ENCODE results near the gene PALS1. TPM values are rescaled to one million over a fixed set of nuclear protein-coding genes. Genes with fewer than 3 reads are reported as not detected.

PALS1 gene
- total and polyA plus RNA-seq, 12 donors: 2.2 to 23.0 (median 15.0) TPM

GRCh38 chr14:67240978-67241410, 241 bp upstream of the PALS1 start:
- Histone ChIP-seq H3K27ac (peak overlapping the region; percentile 87 to 100 (median 100)), H3K36me3 (replicated peaks in 1 of 2) (no peaks in the 10 kb centered on the region), H3K4me1 (replicated peaks in 1 of 2) (peaks cover 0 to 21% of the 10 kb centered on the region in 2 donors), H3K27me3 (no peaks in the 10 kb centered on the region), H3K4me3 (peak overlapping the region in 3 of 4 donors; percentile 16 to 96 (median 89)), H3K9me3 (replicated peaks in 1 of 3) (no peaks in the 10 kb centered on the region)
- peak; percentile 32 to 88 for TF ChIP-seq POLR2A (IDR thresholded peaks at IDR 0.05)
- no peak for TF ChIP-seq CTCF (IDR thresholded peaks at IDR 0.05)
- intact Hi-C loops (cut with DNase I): no loop called here
- WGBS, 4 donors: 0 to 1% (median 0%) methylated on average over 7 to 54 of the region's 54 CpGs
- DNase-seq: peak; percentile 96 to 98 (median 97)

- no peak for TF ChIP-seq POLR2A (IDR thresholded peaks at IDR 0.05)
- no peak for TF ChIP-seq CTCF (IDR thresholded peaks at IDR 0.05)
- 13 to 14% (median 14%) methylated on average over 4 of the region's 4 CpGs for WGBS, 4 donors
- Histone ChIP-seq H3K9me3 (replicated peaks in 1 of 3) (no peaks in the 10 kb centered on the region), H3K27me3 (no peaks in the 10 kb centered on the region), H3K36me3 (replicated peaks in 1 of 2) (no peaks in the 10 kb centered on the region), H3K27ac (peak overlapping the region; percentile 87 to 100 (median 100)), H3K4me1 (replicated peaks in 1 of 2) (peaks cover 0 to 22% of the 10 kb centered on the region in 2 donors), H3K4me3 (peak overlapping the region in 3 of 4 donors; percentile 72 to 96 (median 89))
- DNase-seq: no peak
- intact Hi-C loops (cut with DNase I): no loop called here
These were observed 859 bp downstream of the PALS1 start for GRCh38 chr14:67242168-67242420.

GRCh38 chr14:67245104-67245503, 3.9 kb downstream of the PALS1 start:
- TF ChIP-seq POLR2A (IDR thresholded peaks at IDR 0.05) (no peak), CTCF (IDR thresholded peaks at IDR 0.05) (no peak)
- no peaks in the 10 kb centered on the region for H3K9me3 ChIP-seq (replicated peaks in 1 of 3)
- no peak overlapping the region for H3K4me3 ChIP-seq
- peaks cover 0 to 28% of the 10 kb centered on the region in 2 donors for H3K4me1 ChIP-seq (replicated peaks in 1 of 2)
- intact Hi-C loops (cut with DNase I): no loop called here
- H3K27ac ChIP-seq: no peak overlapping the region
- no peaks in the 10 kb centered on the region for H3K27me3 ChIP-seq
- no peak for DNase-seq
- H3K36me3 ChIP-seq (replicated peaks in 1 of 2): no peaks in the 10 kb centered on the region
- 73 to 90% (median 79%) methylated on average over 1 of the region's 1 CpG for WGBS, 4 donors

GRCh38 chr14:67251573-67252226, 10.5 kb downstream of the PALS1 start:
- H3K36me3 ChIP-seq (replicated peaks in 1 of 2): no peaks in the 10 kb centered on the region
- WGBS, 4 donors: 90 to 100% (median 97%) methylated on average over 2 of the region's 2 CpGs
- no peaks in the 10 kb centered on the region for H3K9me3 ChIP-seq (replicated peaks in 1 of 3)
- intact Hi-C loops (cut with DNase I): no loop called here
- H3K27me3 ChIP-seq: no peaks in the 10 kb centered on the region
- TF ChIP-seq CTCF (IDR thresholded peaks at IDR 0.05) (no peak), POLR2A (IDR thresholded peaks at IDR 0.05) (no peak)
- no peak overlapping the region for H3K4me3 ChIP-seq
- H3K4me1 ChIP-seq (replicated peaks in 1 of 2): peaks cover 0 to 16% of the 10 kb centered on the region in 2 donors
- DNase-seq: no peak
- no peak overlapping the region for H3K27ac ChIP-seq
